ENCODE results near the gene RIC8B.
"Not testable (repeated sequence)": the region's sequence is repeated elsewhere in the genome, so short reads cannot be mapped to it uniquely, and the experiment has no call there.

The RIC8B gene

DNA sequence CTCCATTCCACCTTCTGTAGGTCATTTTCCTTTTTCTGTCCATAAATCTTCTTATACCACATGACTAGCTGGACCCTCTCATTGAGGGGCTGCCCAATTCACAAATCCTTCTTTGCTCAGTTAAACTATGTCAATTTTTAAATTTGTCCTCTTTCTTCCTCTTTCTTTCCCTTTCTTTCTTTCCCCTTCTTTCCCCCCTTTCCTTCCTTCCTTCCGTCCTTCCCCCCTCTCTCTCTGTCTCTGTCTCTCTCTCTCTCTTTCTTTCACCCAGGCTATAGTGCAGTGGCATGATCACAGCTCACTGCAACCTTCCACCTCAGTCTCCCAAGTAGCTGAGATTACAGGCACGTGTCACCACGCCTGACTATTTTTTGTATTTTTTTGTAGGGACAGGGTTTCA is 134.1 kb downstream of the RIC8B start:
- DNase-seq: no peak

DNA sequence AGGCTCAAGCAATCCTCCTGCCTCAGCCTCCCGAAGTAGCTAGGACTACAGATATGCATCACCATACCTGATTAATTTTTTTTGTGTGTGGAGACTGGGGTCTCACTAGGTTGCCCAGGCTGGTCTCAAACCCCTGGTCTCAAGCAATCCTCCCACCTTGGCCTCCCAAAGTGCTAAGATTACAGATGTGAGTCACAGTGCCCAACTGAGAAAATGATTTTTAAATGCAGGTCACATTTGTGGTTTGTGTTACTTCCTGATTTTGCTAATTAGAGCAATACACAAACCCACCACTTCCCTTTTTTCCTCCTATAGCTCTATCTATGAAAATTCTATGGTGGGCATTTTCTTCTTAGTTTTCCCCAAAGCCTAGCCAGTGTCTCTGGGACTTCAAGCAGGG is 135.7 kb downstream of the RIC8B start:
- no peak for DNase-seq

DNA sequence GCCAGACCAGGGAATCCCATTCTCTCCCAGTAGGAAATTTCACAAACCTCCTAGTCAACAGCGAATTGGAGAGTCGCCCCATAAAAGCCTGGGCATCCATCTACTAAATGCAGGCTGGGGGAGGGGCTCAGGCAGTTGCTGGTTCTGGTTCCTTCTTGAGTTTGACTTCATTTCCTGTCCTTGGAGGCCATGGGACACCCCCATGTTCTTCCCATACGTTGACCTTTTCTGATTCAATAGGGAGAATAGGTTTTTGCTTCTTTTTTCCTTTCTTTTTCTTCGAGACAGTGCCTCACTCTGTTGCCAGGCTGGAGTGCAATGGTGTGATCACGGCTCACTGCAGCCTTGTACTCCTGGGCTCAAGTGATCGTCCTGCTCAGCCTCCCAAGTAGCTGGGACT is 137.1 kb downstream of the RIC8B start:
- no peak for DNase-seq

- DNase-seq: no peak
Measured at GRCh38 chr12:106913456-106913855, 139.0 kb downstream of the RIC8B start.

- no peak for DNase-seq
Measured at GRCh38 chr12:106914796-106915634, 140.5 kb downstream of the RIC8B start.

DNA sequence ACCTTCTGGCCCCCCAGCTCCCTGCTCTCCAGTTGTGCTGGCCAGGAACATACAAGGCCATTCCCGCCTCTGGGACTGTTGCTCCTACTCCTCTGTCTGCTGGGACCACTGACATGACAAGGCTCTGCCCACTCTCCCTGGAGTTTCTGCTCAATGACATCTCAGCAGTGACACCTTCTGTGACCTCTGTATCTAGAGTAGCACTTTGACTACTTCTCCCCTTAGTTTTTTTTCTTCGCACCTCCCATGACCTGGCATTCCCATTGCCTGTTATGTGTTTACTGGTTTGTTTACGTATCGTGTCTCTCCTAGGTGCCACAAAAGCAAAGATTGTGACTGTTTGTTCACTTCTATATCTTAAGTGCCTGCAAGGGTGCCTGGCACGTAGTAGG is 141.1 kb downstream of the RIC8B start:
- no peak for DNase-seq

DNA sequence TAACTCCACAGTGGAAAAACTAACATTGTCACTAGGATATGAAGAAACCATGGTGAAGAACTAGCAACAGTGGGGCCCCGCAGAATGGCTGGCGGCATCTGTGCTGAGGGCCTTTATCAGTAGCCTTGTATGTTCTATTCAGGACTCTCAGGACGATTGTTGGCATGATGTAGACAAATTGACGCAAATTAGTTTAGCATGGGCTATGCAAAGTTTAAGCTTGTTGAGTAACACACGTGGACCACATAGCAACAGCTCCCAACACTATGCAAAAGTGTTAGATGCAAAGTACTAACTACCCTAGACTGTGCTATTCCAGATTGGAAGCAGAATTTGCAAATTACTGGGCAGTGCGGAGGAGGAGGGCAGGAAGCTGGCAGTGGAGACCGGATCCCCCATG is 143.0 kb downstream of the RIC8B start:
- no peak for DNase-seq

DNA sequence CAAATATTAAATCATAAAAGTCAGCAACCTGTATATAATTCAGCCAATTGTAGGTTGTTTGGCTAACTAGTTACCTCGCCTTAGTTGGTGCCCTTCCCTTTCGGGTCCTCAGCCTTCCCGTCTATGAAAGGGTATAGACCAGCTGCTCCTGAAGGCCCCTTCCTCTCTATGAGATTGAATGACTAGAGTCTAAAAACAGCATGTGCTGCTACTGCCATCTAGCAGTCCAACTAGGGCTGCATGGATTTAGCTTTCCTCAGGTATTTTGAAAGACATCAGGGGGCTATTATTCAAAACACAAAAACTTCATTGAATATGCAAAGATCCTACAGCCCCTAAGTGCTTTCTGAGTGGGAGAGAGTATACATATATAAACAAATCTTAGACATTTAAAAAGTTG is 144.3 kb downstream of the RIC8B start:
- DNase-seq: no peak

DNA sequence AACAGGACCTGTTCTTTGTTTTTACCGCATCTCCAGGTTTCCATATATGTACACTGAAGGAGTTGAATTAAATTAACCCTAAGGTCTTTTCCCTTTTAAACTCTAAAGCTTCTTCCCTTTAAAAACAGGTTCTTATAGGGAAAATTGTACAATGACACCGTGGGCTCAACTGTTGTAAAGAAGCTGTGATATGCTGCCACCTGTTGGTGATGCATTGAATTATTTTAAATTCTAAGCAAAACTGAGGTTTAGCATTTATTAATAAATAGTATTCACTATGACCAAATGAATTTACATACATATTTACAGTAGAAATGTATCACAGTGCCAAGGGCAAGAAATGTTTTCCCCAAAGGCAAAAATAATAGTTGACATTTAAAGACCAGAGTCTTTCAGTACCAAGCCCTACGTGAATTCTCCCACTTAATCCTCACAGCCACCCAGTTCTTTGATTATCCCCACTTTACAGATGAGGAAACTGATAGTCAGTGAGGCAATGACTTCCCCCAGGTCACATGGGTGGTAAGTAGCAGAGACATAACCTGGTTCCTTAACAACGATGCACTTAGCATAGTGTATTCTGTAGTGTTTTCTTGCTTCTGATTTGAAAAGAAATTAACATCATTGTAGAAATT is 145.5 kb downstream of the RIC8B start:
- no peak for DNase-seq

DNA sequence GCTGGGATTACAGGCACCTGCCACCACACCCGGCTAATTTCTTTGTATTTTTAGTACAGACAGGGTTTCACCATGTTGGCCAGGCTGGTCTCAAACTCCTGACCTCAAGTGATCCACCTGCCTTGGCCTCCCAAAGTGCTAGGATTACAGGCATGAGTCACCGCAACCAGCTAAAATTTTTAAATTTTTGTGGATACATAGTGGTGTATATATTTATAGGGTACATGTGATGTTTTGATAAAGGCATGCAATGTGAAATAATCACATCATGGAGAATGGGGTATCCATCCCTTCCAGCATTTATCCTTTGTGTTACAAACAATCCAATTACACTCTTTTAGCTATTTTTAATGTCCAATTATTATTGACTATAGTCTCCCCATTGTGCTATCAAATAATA is 147.5 kb downstream of the RIC8B start:
- DNase-seq: not testable (repeated sequence)

- DNase-seq: not testable (repeated sequence)
Measured at GRCh38 chr12:106923594-106923993, 149.1 kb downstream of the RIC8B start.

GRCh38 chr12:106924268-106924861 is 149.9 kb downstream of the RIC8B start:
- no peak for DNase-seq

DNA sequence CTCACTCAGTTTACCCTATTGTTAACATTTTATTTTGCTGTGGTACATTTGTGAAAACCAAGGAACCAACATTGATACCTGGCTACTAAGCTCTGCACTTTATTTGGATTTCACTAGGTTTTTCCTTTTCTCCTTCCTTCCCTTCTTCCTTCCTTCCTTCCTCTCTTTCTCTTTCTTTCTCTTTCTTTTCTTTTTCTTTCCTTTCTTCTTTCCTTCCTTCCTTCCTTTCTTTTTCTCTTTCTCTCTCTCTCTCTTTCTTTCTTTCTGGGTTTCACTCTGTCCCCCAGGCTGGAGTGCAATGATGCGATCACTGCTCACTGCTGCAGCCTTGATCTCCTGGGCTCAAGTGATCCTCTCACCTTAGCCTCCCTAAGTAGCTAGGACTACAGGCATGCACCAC is 152.2 kb downstream of the RIC8B start:
- DNase-seq: no peak

GRCh38 chr12:106934277-106934676 is 159.8 kb downstream of the RIC8B start:
- DNase-seq: no peak
